GM10266 (cell line): ENCODE measurements around the gene PLD6.
"Not testable (repeated sequence)": the region's sequence is repeated elsewhere in the genome, so short reads cannot be mapped to it uniquely, and the experiment has no call there.

ENCODE experiments used
- DNase-seq: peaks from one replicate; pipeline ENCODE4 v3.0.0; 2012; ENCODE audit errors: extremely low spot score
- CTCF ChIP-seq: IDR thresholded peaks from 2 replicates; pipeline ENCODE4 v1.5.1; 2012; ENCODE audit warnings: mild to moderate bottlenecking, low read depth; ENCODE audit not compliant: control insufficient read depth, insufficient read depth; ENCODE audit errors: missing control alignments

The PLD6 gene

GRCh38 chr17:17161121-17161520 is 45.0 kb downstream of the PLD6 start:
- DNase-seq: no peak
- no peak for TF ChIP-seq CTCF

GRCh38 chr17:17159571-17159970 is 46.6 kb downstream of the PLD6 start:
- no peak for TF ChIP-seq CTCF
- DNase-seq: no peak

GRCh38 chr17:17158506-17158905 is 47.6 kb downstream of the PLD6 start:
- DNase-seq: not testable (repeated sequence)

- DNase-seq: no peak
- TF ChIP-seq CTCF: no peak
These were observed 49.1 kb downstream of the PLD6 start for GRCh38 chr17:17157041-17157440.

GRCh38 chr17:17156511-17156910 is 49.6 kb downstream of the PLD6 start:
- TF ChIP-seq CTCF: no peak
- DNase-seq: no peak

- no peak for TF ChIP-seq CTCF
- DNase-seq: no peak
These were observed 50.0 kb downstream of the PLD6 start for GRCh38 chr17:17156107-17156506.

GRCh38 chr17:17155568-17155967 is 50.6 kb downstream of the PLD6 start:
- peak; percentile 11 for TF ChIP-seq CTCF
- no peak for DNase-seq

GRCh38 chr17:17154981-17155380 is 51.2 kb downstream of the PLD6 start:
- no peak for TF ChIP-seq CTCF
- DNase-seq: no peak
